GM12872 (cell line): Measurements from ENCODE around the gene MSX2.

Experiments
- CTCF ChIP-seq: IDR thresholded peaks from 3 replicates; pipeline ENCODE4 v1.5.1; 2011; ENCODE audit warnings: low read depth, mild to moderate bottlenecking, low read length, moderate library complexity; ENCODE audit not compliant: insufficient read depth

The MSX2 gene

GRCh38 chr5:174752121-174752520 is 27.7 kb downstream of the MSX2 start:
- no peak for TF ChIP-seq CTCF

- no peak for TF ChIP-seq CTCF
Measured at GRCh38 chr5:174755106-174755505, 30.7 kb downstream of the MSX2 start.

GRCh38 chr5:174759091-174759490 is 34.7 kb downstream of the MSX2 start:
- TF ChIP-seq CTCF: no peak

GRCh38 chr5:174760721-174761120 is 36.3 kb downstream of the MSX2 start:
- TF ChIP-seq CTCF: no peak

- no peak for TF ChIP-seq CTCF
Measured at GRCh38 chr5:174764309-174764708, 39.9 kb downstream of the MSX2 start.

- no peak for TF ChIP-seq CTCF
Measured at GRCh38 chr5:174765540-174765939, 41.2 kb downstream of the MSX2 start.

GRCh38 chr5:174767670-174768069 is 43.3 kb downstream of the MSX2 start:
- no peak for TF ChIP-seq CTCF

GRCh38 chr5:174769005-174769404 is 44.6 kb downstream of the MSX2 start:
- TF ChIP-seq CTCF: no peak
